Measurements from ENCODE around the gene MAF.

MAF gene

DNA sequence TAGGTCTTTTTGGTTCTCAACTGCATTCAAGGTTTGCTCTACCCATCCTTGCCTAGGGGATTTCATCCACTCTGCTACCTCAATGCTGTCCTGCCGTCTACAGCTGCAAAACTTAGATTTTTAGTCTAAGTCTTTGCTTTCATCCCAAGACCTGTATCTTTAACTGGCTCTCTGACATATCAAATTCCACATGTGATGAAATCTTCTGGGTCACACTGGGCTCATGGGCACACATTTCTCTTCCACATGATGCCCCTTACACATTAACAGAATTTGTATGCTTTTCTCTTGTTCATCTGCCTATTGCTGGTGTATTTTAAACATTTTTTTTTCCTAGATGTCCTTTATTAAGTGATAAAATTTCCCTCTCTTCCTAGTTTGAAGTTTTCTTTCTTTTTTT lies 39.6 kb downstream of the MAF start:
- TF ChIP-seq, protein P1, sequence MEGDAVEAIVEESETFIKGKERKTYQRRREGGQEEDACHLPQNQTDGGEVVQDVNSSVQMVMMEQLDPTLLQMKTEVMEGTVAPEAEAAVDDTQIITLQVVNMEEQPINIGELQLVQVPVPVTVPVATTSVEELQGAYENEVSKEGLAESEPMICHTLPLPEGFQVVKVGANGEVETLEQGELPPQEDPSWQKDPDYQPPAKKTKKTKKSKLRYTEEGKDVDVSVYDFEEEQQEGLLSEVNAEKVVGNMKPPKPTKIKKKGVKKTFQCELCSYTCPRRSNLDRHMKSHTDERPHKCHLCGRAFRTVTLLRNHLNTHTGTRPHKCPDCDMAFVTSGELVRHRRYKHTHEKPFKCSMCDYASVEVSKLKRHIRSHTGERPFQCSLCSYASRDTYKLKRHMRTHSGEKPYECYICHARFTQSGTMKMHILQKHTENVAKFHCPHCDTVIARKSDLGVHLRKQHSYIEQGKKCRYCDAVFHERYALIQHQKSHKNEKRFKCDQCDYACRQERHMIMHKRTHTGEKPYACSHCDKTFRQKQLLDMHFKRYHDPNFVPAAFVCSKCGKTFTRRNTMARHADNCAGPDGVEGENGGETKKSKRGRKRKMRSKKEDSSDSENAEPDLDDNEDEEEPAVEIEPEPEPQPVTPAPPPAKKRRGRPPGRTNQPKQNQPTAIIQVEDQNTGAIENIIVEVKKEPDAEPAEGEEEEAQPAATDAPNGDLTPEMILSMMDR (IDR thresholded peaks at IDR 0.05) = no peak
- Histone ChIP-seq H3K4me1 (ENCODE audit: control insufficient read depth in 1 of 2, insufficient read depth in 1 of 2, low read depth in 1 of 2, low read length in 1 of 2) (no peaks in the 10 kb centered on the region), H3K9me3 (no peaks in the 10 kb centered on the region), H3K36me3 (no peaks in the 10 kb centered on the region), H3K27me3 (no peaks in the 10 kb centered on the region), H3K4me3 (ENCODE audit: low read depth in 1 of 2, low read length in 1 of 2) (no peak overlapping the region), H3K27ac (no peak overlapping the region)

DNA sequence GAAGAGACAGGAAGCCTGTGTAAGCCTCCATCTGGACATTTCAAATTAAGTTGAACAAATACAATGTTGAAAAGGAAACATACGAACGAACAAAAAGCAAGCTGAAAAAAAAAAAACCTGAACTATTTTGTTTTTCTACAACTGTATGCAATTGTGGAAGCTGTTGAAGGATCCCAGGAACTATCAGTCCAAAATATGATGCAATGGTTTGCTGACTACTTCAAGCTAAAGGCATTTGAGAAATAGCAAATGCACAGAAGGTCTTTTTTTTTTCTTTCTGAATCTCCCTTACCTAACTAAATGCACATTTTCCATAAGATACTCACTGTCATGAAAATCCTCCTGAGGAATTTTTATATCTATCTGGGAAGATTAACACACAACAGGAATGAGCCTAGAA lies 40.2 kb downstream of the MAF start:
- Histone ChIP-seq H3K9me3 (no peaks in the 10 kb centered on the region), H3K27me3 (no peaks in the 10 kb centered on the region), H3K36me3 (no peaks in the 10 kb centered on the region), H3K4me1 (ENCODE audit: control insufficient read depth in 1 of 2, insufficient read depth in 1 of 2, low read depth in 1 of 2, low read length in 1 of 2) (no peaks in the 10 kb centered on the region), H3K27ac (no peak overlapping the region), H3K4me3 (ENCODE audit: low read depth in 1 of 2, low read length in 1 of 2) (no peak overlapping the region)
- TF ChIP-seq, protein P1 (IDR thresholded peaks at IDR 0.05) = no peak

DNA sequence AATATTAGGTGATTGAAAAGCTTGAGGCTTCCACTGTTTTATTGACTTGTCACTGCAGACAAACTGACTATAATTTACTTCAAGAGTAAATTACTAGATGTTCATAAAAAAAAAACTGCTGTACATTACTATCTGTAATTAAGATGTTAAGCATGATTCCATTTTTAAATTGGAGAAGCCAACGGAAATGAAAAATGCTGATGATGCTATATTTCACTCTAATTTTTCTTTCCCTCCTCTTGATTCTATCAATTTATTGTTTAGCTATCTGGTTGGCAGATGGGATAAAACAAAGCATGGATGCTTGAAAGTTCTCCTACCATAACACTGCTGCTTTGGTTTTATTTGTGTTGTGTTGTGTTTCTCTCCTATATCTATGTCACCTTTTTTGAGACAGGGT lies 41.0 kb downstream of the MAF start:
- TF ChIP-seq, protein P1 (IDR thresholded peaks at IDR 0.05) = no peak
- Histone ChIP-seq H3K27ac (no peak overlapping the region), H3K27me3 (no peaks in the 10 kb centered on the region), H3K4me3 (ENCODE audit: low read depth in 1 of 2, low read length in 1 of 2) (no peak overlapping the region), H3K4me1 (ENCODE audit: control insufficient read depth in 1 of 2, insufficient read depth in 1 of 2, low read depth in 1 of 2, low read length in 1 of 2) (no peaks in the 10 kb centered on the region), H3K9me3 (no peaks in the 10 kb centered on the region), H3K36me3 (no peaks in the 10 kb centered on the region)

DNA sequence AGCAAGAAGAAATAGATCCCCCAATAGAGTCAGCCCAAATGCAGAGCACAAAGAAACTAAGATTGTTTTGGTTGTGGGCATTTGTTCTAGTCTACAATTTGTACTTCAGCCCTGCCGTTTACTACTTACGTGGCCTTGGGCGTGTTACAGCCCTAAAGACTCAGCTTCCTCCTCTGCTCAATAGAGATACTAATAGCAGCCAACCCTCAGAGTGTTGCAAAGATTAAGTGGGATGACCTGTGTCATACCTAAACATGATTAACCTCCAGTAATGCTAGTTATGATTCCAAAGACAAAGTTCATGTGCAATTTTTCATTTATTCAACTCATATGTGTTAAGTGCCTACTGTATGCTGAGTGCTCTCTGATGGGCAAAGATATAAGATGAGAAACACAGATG lies 43.1 kb downstream of the MAF start:
- H3K4me3 ChIP-seq (ENCODE audit: low read depth in 1 of 2, low read length in 1 of 2) = no peak overlapping the region
- no peaks in the 10 kb centered on the region for H3K27me3 ChIP-seq
- TF ChIP-seq, protein P1 (IDR thresholded peaks at IDR 0.05) = no peak
- no peaks in the 10 kb centered on the region for H3K36me3 ChIP-seq
- no peaks in the 10 kb centered on the region for H3K9me3 ChIP-seq
- H3K27ac ChIP-seq = no peak overlapping the region
- H3K4me1 ChIP-seq (ENCODE audit: control insufficient read depth in 1 of 2, insufficient read depth in 1 of 2, low read depth in 1 of 2, low read length in 1 of 2) = no peaks in the 10 kb centered on the region

DNA sequence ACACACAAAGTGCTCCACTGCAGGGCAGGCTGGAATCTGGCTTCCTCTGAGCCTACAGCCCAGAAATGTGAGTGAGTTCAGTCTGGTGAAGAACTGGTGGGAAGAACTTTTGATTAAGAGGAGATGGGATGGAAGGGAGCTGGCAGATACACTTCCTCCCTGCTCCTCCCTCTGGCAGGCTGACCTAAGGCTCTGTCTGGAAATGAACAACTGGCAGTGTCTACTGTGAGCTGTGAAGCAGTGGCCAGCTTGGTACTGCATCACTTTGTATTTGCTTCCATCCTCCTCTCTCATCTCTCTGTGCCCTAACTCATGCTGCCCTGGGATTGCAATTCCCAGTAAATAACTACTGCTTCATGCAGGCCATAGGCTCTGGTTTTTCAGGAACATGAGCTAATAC lies 45.6 kb downstream of the MAF start:
- no peak overlapping the region for H3K27ac ChIP-seq
- no peaks in the 10 kb centered on the region for H3K27me3 ChIP-seq
- no peak overlapping the region for H3K4me3 ChIP-seq (ENCODE audit: low read depth in 1 of 2, low read length in 1 of 2)
- H3K4me1 ChIP-seq (ENCODE audit: control insufficient read depth in 1 of 2, insufficient read depth in 1 of 2, low read depth in 1 of 2, low read length in 1 of 2) = no peaks in the 10 kb centered on the region
- H3K36me3 ChIP-seq = no peaks in the 10 kb centered on the region
- TF ChIP-seq, protein P1 (IDR thresholded peaks at IDR 0.05) = no peak
- H3K9me3 ChIP-seq = no peaks in the 10 kb centered on the region

DNA sequence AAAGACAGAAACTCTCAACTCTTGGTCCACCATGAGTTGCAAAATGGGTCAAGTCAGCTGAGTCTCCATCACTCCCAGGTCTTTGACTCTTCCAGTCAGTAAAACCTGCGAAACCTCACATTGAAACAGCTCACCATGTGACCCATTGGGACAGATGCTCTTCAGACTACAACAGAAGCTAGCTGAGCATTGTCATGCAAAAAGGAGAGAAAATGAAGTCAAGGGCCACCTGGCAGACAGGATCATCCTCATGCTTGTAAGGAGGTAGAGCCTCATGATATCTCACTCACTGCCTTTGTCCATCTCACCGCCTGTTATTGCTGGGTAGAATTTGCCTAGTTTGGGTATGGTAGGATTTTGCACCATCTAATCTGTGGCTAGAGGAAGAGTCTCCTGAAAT lies 50.2 kb downstream of the MAF start:
- H3K27ac ChIP-seq = no peak overlapping the region
- H3K27me3 ChIP-seq = no peaks in the 10 kb centered on the region
- H3K4me3 ChIP-seq (ENCODE audit: low read depth in 1 of 2, low read length in 1 of 2) = no peak overlapping the region
- no peaks in the 10 kb centered on the region for H3K4me1 ChIP-seq (ENCODE audit: control insufficient read depth in 1 of 2, insufficient read depth in 1 of 2, low read depth in 1 of 2, low read length in 1 of 2)
- H3K36me3 ChIP-seq = no peaks in the 10 kb centered on the region
- no peaks in the 10 kb centered on the region for H3K9me3 ChIP-seq
- TF ChIP-seq, protein P1 (IDR thresholded peaks at IDR 0.05) = no peak
